Right lung (tissue), 5 donors: Measurements from ENCODE around the gene ATP9B. TPM values are rescaled to one million over a fixed set of nuclear protein-coding genes. Genes with fewer than 3 reads are reported as not detected.

Experiments
- DNase-seq, 2 donors: peaks; one replicate each; pipeline ENCODE4 v3.0.0-alpha.2; 2013
- polyA plus RNA-seq, 5 donors: library from polyadenylated mRNA; unstranded; fragments of 120-200 nt; gene quantifications; one replicate each; pipeline versions ENCODE4 v1.2.1 to v1.2.3, GENCODE V29; 2013; ENCODE audit warnings: inconsistent platforms in 1 of 5, low replicate concordance in 1 of 5; ENCODE audit not compliant: insufficient read length in 5 of 5, insufficient read depth in 1 of 5

ATP9B gene
- polyA plus RNA-seq, 5 donors, result 26.4 to 36.4 (median 34.5) TPM

DNA sequence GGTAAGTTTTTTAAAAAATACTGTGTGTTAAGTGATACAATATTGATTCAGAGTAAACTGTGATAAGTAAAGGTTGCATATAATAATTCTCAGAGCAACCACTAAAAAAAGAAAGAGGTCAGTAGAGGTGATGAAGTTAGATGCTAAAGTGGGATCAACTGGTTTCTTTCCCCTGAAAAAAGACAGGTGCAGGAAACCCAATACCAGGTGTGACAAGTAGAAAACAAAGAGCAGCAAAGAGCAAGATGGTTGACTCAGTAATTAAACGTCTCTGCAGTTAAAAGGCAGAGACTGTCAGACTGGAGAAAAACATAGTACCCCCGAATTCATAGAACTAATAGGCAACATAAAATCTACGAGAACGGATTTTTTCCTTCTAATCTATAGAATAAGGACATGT is 128.3 kb downstream of the ATP9B start:
- DNase-seq, result no peak

DNA sequence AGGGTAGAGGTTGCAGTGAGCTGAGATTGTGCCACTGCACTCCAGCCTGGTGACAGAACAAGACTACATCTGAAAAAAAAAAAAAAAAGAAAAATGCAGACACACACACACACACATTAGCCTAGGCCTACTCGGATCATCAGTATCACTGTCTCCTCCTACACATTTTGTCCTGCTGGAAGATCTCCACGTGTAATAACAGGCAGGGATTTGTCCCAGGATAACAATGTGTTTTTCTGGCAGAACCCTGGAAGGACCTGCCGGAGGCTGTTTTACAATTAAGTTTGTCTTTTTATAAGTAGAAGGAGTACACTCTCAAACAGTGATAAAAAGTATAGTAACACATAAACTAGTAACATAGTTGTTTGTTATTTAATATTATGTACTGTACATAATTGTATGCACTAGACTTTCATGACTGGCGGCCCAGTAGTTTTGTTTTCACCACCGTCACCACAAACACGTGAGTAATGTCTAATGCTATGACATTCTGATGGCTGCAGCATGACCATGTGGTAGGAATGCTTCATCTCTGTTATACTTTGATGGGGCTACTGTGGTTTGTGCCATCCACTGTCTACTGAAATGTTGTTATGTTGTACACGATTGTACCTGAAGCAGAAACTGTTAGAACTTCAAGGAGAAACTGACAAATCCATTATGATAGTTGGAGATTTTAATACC is 130.6 kb downstream of the ATP9B start:
- no peak for DNase-seq

DNA sequence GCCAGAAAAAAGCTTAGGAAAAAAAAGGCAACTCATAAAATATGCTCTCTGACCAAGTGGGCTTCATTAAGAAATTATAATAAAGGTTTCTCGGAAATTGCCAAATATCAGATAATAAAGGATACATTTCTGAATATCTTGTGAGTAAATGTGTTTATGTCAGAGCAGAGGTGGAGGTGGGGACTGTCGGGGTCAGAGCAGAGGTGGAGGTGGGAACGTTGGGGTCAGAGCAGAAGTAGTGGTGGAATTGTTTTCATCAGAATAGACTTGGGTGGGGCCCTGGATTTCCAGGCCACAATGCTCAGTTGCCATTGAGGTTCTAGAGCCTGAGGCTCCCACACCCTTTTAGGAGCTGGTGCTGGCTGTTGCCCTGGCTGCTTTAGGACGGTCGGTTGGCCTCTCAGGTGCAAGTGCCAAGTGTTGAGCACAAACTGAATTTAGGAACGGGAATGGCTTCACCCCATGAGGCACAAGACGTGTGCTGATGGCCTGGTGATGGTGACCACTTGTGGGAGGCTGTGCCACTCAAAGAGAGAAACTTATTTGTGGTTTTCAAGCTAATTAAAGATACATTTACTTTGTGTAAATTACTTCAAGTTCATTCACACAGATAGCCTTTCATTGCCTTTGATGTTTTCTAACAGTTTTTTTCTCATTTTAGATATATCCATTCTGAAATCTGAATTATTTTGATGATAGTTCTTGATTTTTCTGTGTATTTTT is 131.5 kb downstream of the ATP9B start:
- peak in 1 of 2 donors; percentile 23 for DNase-seq

DNA sequence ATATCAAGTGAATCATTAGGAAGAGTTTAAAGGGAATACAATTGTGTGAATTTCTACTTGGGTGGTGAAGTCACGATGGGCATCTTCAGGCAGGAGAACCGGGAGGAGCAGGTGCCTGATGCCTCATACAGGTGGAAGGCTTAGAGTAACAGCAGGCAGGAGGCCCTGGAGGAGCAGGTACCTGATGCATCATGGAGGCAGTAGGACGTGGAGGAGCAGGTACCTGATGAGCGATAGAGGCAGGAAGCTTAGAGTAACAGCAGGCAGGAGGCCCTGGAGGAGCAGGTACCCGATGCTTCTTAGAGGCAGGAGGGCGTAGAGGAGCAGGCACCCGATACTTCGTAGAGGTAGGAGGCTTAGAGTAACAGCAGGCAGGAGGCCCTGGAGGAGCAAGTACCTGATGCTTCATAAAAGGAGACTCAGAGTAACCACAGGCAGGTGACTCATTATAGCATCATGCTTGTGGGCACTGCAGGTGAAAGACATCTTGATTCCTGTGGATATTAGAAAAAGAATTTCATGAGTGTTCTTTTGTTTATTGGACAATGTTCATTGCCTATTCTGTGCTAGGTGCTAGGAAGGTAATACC is 133.9 kb downstream of the ATP9B start:
- DNase-seq, result no peak

DNA sequence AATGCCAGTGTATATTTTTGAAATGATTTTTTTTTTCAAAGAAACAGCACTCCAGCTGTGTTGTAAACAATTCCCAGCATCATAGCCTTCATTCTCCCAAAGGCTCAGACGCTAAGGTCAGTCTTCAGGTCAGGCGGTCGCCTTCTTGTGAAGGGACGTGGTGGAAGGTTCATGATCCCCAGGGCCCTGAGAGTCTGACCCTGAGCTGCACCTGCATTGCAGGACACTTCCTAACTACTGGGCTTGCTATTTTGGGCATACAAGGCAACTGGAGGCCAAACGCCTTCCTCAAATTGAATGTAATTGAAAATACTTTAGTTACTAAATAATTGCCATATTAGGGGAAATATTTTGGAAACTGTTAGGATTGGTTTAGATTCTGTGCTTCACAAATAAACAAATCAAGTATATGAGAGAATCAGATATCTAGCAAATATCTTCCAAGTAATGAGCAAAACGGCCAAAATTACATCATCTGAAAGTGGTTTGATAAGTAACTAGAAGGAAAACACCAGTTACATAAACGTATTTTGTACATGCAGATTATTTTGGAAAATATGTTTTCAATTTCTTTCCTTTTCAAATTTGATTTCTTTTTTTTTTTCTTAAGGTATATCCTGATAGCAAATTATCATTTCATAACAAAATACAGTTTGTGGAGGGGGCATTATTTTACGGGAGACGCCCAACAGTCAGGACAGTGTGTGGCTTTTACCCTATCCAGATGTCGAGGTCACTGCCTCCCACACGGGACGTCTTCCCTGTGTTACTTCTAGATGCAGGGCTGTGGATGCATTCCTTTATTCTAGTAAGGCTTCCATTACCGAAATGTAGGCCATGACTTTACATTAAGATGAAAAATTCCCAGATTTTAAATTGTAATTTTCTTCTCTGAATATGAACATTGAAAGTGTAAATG is 136.0 kb downstream of the ATP9B start:
- no peak for DNase-seq

DNA sequence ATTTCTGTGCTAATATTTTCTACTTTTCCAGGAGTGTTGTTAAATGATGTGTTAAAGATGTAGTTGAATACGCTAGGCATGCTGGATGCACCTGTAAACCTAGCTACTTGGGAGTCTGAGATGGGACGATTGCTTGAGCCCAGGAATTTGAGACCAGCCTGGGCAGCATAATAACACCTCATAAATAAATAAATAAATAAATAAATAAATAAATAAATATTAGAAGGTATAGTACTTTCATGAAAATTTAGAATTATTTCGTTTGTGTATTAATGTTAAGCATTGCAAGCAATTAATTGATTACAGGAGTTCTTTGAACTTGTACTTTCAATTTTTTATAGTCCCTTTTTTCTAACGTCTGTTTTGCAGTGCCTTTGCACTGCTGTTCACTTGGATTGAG is 137.2 kb downstream of the ATP9B start:
- no peak for DNase-seq

DNA sequence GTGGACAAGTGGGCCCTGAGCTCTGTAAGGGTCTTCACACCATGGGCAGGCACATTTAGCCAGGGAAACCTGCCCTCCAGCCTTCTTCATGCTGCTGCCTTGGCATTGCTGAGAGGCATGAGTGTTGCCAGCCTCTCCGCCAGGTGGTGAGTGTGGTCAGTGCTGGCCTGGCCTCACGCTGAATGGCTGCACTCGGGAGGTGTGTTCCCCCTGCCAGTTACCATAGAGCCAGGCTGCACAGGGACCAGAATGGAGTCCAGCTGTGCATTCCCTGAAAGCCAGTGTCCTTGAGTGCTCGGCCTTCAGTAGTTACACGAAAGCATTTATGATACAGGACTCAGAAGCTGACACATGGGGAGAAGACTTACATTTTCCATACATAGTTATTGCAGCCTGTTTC is 139.7 kb downstream of the ATP9B start:
- DNase-seq, result no peak

DNA sequence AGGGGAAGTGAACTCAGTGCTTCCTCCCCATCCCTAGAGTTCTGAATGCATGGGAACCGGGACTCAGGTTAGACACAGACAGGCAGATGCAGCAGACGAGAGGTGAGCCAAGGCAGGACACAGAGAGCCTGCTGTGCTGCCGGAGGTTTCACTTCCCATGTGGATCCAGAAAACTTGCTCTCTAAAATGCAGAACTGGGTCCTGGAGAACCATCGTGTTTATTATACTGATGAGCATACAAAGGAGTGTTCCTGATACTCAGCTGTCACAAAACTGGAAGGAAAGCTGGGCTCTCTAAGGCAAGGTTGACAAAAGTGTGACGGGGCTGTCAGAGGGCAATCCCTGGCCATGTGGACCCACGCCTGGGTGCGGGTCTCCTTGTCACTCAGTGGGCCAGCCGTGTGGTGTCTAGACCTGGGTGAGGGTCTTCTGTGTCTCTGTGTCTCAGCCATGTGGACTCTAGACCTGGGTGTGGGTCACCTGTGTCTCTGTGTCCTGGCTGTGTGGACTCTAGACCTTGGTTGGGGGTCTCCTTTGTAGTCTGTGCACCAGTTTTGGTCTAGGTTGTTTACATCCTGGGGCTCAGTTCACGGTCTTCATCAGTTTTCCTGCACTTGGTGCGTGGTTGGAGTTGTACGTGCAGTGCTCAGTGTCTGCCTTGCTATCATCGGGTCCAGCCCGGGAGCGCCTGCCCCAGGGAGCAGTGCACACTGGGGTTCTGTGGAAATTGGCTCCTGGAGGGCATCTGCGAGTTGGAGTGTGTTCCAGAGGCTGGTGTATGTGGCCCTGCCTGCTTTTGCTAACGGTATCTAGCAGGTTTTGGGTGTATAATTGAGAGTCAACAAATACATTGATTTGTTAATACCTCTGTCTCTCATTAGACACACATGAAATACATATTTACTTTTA is 141.1 kb downstream of the ATP9B start:
- no peak for DNase-seq

DNA sequence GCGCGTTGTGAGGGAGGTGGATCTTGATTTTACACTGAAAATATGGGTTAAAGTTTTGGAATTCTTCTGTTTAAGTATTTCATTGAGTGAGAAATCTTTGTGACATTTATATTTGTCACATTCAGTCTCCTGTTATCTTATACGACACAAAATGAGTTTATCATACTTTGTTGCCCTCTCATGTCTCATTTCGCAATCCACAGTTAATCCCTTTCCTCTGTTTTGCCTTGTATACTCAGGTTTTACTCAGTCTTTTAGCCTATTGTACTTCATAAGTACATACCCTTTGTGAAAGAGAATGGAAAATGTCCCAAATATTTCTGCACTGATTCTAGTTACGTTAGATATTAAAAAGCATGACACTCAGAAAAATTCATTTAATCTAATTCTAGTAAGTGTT is 142.7 kb downstream of the ATP9B start:
- DNase-seq, result no peak

DNA sequence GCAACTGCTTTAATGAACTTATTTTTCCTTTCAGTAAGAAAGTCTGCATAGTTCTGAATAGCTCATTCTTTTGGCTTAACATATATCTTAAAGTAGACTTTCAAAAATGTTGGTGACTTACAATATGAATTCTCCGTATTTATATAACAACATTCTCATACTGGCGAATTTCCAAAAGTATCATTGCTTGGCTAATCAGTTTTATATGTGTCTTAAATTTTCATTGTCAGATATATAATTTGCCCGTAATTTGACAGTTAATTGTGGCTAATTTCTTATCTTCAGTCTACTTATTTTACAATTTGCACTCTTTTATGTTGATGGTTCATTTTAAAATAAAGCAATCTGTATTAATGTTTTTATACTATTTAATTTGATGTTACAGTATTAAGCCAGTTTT is 144.9 kb downstream of the ATP9B start:
- peak; percentile 28 to 38 for DNase-seq

DNA sequence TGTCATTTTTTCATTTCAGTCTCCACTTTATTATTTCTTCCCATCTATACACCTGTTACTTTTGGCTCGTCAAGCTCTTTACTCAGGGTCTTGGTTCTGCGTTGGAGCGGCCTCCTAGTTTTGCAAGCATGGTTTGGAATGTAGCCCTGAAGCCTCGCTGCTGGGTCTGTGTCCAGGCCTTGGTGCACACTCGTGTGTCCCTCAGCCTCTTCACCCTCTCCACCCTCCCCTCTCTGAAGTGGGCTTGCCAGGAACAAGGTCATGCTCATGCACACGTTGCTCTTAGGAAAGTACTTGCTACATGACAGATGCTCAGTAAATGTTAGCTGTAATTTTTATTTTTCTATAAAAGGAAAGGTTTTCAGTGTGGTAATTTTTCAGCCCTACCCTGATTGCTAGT is 147.0 kb downstream of the ATP9B start:
- no peak for DNase-seq

DNA sequence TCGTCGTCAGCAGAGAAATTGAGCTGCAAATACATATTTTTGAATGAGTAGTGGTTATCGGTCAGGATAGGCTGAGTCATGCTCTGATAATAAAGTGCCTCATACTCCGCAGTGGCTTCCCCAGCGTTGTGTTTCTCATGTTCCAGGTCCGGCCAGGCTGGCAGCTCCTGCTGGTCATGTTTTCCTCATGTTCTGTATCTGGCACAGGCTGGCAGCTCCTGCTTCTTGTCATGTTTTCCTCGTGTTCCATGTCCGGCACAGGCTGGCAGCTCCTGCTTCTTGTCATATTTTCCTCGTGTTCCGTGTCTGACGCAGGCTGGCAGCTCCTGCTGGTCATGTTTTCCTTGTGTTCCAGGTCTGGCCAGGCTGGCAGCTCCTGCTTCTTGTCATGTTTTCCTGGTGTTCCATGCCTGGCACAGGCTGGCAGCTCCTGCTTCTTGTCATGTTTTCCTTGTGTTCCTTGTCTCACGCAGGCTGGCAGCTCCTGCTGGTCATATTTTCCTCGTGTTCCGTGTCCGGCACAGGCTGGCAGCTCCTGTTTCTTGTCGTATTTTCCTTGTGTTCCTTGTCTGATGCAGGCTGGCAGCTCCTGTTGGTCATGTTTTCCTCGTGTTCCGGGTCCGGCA is 148.9 kb downstream of the ATP9B start:
- DNase-seq, result no peak

DNA sequence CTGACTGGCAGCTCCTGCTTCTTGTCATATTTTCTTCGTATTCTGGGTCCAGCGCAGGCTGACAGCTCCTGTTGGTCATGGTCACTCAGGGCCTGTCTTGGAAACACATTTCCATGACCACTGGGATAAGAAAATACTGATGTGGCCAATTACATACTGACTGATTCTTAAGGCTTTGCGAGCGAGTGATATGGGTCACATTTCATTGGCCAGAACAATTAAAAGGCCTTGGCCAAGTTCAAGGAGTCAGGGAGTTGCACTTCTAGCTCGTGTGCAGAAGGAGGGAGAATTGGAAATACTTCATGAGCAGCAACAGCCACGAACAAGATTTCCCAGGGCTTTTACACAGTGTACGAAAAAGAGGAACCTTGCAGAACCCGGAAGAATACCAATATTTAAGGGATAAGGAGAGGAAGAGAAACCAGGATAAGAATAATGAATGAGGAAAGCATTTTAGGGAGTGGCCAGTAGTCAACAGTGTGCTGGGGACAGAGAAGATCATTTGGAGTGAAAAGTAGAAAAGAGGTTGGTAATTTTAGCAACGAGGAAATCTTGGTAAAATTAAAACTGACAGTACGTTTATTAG is 149.5 kb downstream of the ATP9B start:
- DNase-seq, result no peak

DNA sequence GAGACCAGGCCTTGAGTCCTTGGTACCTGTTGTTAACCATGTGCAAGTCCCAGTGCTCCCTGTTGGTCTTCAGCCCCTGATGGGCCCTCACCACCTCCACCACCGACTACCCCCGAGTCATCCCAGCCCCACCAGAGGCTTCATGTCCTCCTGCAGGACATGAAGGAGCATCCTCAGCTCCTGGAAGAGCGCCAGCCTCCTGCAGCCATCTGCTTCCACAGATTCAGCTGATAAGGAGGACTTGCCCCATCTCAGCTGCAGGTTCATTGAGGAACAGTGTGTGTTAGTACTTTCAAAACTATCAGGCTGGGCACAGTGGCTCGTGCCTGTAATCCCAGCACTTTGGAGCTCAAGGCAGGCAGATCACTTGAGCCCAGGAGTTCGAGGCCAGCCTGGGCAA is 151.9 kb downstream of the ATP9B start:
- DNase-seq, result no peak

DNA sequence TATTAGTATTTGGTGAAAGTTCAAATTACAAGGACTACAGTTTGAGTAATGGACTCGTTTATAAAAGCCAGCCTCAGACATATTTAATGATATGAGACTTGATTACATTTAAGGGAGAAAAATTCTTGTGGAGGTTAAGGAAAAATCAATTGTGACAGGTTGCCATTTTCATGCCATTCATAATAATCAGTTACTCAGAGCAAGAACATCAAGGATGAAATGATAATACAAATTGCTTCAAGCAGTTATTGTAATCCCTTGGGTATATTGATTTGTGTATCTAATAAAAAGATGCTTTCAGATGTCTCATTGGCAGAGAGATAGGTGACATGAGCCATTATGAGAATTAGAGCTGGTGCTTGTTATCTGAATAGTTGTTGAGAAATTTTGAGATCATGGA is 153.6 kb downstream of the ATP9B start:
- no peak for DNase-seq

DNA sequence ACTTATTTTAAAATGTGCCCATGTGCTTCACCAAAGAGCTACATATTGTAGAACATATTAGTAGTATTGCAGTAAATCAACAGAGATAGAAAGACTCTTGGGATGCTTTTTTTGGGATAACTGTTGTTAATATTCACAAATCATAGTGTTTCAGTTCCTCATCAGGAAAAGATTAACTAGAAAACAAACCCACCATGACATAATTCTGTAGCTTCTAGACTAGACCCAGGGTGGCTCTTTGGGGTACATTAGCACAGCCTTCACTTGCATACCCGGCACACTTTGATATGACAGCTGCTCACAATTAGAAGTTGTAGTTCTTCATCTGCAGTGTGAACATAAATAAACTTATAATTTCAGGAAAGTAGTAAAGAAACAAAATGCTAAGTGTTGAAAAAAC is 154.2 kb downstream of the ATP9B start:
- no peak for DNase-seq

DNA sequence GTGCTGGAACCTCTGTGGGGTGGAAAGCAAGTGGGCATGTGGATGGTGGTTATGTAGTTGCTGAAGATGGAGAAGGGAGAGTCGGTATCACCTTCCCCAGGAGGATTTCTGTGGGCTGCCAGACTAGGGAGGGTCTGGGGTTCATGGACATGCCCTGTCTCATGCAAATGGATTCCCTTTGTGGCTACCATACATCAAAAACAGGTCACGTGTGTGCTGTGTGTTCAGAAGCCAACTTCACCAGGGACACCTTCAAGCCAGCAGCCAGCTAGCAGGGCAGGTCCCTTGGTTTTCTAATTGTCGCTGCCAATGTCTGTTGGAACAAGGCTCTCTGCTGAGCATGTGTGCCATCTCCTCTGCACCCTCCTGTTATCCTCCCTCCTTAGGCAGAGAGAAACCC is 155.2 kb downstream of the ATP9B start:
- no peak for DNase-seq

DNA sequence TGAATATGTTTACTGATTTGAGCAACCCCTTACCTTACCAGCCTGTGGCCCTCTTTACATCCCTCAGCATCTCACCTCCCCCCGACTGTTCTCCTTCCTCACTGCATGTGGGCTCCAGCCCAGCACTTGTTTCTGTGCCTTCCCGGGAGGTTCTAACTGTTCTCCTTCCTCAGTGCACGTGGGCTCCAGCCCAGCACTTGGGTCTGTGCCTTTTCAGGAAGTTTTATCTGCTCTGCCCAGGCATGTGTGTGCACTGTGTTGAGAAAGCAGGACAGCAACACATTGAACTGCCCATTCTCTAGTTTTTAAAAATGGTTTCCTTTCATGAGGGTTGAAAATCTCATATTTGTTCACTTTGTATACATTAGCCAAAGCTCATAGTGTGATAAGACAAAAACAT is 158.4 kb downstream of the ATP9B start:
- no peak for DNase-seq

DNA sequence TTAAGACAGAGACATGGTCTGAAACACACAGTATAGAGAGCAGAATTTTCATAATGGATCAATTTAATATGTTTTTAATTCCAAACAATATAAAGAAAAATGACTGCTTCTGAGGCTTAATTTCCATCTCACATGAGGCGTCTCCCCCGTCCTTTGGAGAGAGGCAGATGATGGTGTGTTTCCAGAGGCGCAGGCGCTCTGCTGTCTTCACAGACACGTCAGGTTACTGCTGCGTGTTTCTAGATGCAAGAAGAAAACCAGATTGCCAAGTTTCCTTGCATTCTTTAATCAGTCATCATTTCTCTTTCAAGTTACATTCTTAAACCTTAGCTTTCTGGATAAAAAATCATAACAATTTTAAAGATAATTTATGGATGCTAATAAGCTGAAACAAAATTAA is 160.2 kb downstream of the ATP9B start:
- DNase-seq, result no peak

DNA sequence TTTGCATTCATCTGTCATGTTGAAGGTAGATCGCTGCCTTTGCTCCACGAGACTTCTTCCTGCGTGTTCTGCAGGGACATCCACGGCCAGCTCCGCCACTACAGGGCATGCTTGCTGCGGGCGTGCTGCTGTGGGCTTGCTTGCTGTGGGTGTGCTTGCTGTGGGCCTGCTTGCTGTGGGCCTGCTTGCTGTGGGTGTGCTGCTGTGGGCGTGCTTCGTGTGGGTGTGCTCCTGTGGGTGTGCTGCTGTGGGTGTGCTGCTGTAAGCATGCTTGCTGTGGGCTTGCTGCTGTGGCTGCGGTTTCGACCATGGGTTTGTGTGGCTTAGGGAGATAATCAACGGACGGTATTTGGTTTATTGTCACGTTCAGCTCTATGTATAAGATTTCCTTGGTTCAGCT is 165.2 kb downstream of the ATP9B start:
- no peak for DNase-seq
